ENCODE results near the gene CASKIN2. TPM values are rescaled to one million over a fixed set of nuclear protein-coding genes. Genes with fewer than 3 reads are reported as not detected.

CASKIN2 gene
- total RNA-seq, 3 donors from 2014 or later, result 27.8 to 44.5 (median 33.8) TPM

- TF ChIP-seq CTCF (IDR thresholded peaks at IDR 0.05), result no peak
- H3K4me1 ChIP-seq (ENCODE audit: low read depth), result peaks cover 16% of the 10 kb centered on the region
These were observed 29.2 kb downstream of the CASKIN2 start for GRCh38 chr17:75486151-75486550.

GRCh38 chr17:75485688-75486087, 29.6 kb downstream of the CASKIN2 start:
- intact Hi-C loops (cut with DNase I, micrococcal nuclease), result no loop called here
- no peak for TF ChIP-seq CTCF (IDR thresholded peaks at IDR 0.05)
- DNase-seq, result peak in 1 of 3 donors; percentile 34
- no peak for ATAC-seq
- Histone ChIP-seq H3K36me3 (ENCODE audit: low read depth) (no peaks in the 10 kb centered on the region), H3K4me1 (ENCODE audit: low read depth) (peaks cover 16% of the 10 kb centered on the region), H3K9me3 (no peaks in the 10 kb centered on the region), H3K4me3 (no peak overlapping the region)

More at GRCh38 chr17:75486151-75486550, 29.2 kb downstream of the CASKIN2 start:
- DNase-seq (no peak), ATAC-seq (no peak)
- intact Hi-C loops (cut with DNase I, micrococcal nuclease), result no loop called here
- Histone ChIP-seq H3K9me3 (no peaks in the 10 kb centered on the region), H3K4me3 (no peak overlapping the region), H3K36me3 (ENCODE audit: low read depth) (no peaks in the 10 kb centered on the region)

GRCh38 chr17:75482098-75482942, 33.0 kb downstream of the CASKIN2 start:
- H3K4me3 ChIP-seq, result no peak overlapping the region
- DNase-seq, result peak in 1 of 3 donors; percentile 12
- no peaks in the 10 kb centered on the region for H3K9me3 ChIP-seq
- peaks cover 10% of the 10 kb centered on the region for H3K4me1 ChIP-seq (ENCODE audit: low read depth)
- intact Hi-C loops (cut with DNase I, micrococcal nuclease), result no loop called here
- TF ChIP-seq CTCF (IDR thresholded peaks at IDR 0.05), result no peak
- no peak for ATAC-seq
- no peaks in the 10 kb centered on the region for H3K36me3 ChIP-seq (ENCODE audit: low read depth)

- H3K4me1 ChIP-seq (ENCODE audit: low read depth), result peaks cover 17% of the 10 kb centered on the region
- no peak overlapping the region for H3K4me3 ChIP-seq
- peak in 1 of 3 donors; percentile 40 for DNase-seq
- no peaks in the 10 kb centered on the region for H3K9me3 ChIP-seq
- peak; percentile 31 for ATAC-seq
- intact Hi-C loops (cut with DNase I, micrococcal nuclease), result no loop called here
- no peak for TF ChIP-seq CTCF (IDR thresholded peaks at IDR 0.05)
- no peaks in the 10 kb centered on the region for H3K36me3 ChIP-seq (ENCODE audit: low read depth)
These were observed 33.9 kb downstream of the CASKIN2 start for GRCh38 chr17:75481194-75482068.

GRCh38 chr17:75480281-75480680, 35.1 kb downstream of the CASKIN2 start:
- intact Hi-C loops (cut with DNase I, micrococcal nuclease), result no loop called here
- no peak overlapping the region for H3K4me3 ChIP-seq
- no peaks in the 10 kb centered on the region for H3K36me3 ChIP-seq (ENCODE audit: low read depth)
- no peak for TF ChIP-seq CTCF (IDR thresholded peaks at IDR 0.05)
- H3K9me3 ChIP-seq, result no peaks in the 10 kb centered on the region
- no peak for ATAC-seq
- H3K4me1 ChIP-seq (ENCODE audit: low read depth), result peaks cover 19% of the 10 kb centered on the region
- DNase-seq, result peak in 1 of 3 donors; percentile 18
